PC-3 (cell line): ENCODE results near the gene ANLN.

Experiments
- EZH2 ChIP-seq: fragments of 300-600 bp; sonication (generic); IDR thresholded peaks from one replicate; pipeline ENCODE4 v1.6.1; 2017; ENCODE audit warnings: antibody characterized with exemption, mild to moderate bottlenecking, low read length; ENCODE audit not compliant: unreplicated experiment
- EZH2phosphoT487 ChIP-seq: fragments of 300-600 bp; sonication (generic); IDR thresholded peaks from 2 replicates; pipeline ENCODE4 v1.6.1; 2018; ENCODE audit warnings: mild to moderate bottlenecking, antibody characterized with exemption, low read length, borderline replicate concordance
- TF ChIP-seq, protein P1 (sequence below): fragments of 300-600 bp; sonication (generic); conservative IDR thresholded peaks from 2 replicates; pipeline ENCODE4 v1.5.1; 2017; ENCODE audit warnings: antibody characterized with exemption, low read depth, mild to moderate bottlenecking, low read length

DNA sequence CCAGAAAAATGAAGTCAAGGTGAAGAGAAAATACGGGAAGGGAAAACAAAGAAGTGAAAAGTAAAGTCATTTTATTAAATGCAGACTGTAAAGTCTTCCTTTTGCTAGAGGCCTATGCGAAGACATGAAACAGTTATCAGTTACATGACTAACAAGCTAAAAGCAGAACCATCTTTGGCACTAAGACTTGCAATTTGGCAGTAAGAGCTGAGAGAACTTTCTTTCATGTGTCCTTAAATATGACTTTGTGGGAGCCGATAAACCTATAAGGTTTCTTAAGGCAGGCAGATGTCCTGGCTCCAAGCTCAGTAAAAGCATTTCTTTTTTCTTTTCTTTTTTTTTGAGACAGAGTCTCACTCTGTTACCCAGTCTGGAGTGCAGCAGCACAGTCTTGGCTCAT is 10.4 kb downstream of the ANLN start:
- TF ChIP-seq, protein P1, sequence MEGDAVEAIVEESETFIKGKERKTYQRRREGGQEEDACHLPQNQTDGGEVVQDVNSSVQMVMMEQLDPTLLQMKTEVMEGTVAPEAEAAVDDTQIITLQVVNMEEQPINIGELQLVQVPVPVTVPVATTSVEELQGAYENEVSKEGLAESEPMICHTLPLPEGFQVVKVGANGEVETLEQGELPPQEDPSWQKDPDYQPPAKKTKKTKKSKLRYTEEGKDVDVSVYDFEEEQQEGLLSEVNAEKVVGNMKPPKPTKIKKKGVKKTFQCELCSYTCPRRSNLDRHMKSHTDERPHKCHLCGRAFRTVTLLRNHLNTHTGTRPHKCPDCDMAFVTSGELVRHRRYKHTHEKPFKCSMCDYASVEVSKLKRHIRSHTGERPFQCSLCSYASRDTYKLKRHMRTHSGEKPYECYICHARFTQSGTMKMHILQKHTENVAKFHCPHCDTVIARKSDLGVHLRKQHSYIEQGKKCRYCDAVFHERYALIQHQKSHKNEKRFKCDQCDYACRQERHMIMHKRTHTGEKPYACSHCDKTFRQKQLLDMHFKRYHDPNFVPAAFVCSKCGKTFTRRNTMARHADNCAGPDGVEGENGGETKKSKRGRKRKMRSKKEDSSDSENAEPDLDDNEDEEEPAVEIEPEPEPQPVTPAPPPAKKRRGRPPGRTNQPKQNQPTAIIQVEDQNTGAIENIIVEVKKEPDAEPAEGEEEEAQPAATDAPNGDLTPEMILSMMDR = no peak
- TF ChIP-seq EZH2 (no peak), EZH2phosphoT487 (no peak)
